C4-2B (cell line): ENCODE measurements around the gene BRPF1.

Experiments used
- ZFX ChIP-seq: fragments of 450-650 bp; IDR thresholded peaks from 2 replicates; pipeline ENCODE4 v1.6.1; 2017
- TF ChIP-seq, protein P1 (sequence below): fragments of 450-650 bp; conservative IDR thresholded peaks from 2 replicates; pipeline ENCODE4 v1.5.1; 2017; ENCODE audit warnings: mild to moderate bottlenecking

DNA sequence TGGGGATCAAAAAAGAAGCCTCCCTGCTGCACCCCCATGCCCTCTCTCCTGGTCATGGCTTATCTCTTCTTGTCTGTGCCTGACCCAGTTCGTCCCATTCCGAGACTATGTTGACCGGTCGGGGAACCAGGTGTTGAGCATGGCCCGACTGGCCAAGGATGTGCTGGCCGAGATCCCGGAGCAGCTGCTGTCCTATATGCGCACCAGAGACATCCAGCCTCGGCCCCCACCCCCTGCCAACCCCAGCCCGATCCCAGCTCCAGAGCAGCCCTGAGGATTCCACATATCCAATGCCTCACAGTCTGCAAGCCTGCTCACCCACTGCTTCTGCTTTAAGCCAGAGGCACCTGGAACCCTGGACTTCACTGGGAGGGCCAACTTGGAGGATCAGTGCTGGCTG lies 2.1 kb upstream of the BRPF1 start:
- TF ChIP-seq, protein P1, sequence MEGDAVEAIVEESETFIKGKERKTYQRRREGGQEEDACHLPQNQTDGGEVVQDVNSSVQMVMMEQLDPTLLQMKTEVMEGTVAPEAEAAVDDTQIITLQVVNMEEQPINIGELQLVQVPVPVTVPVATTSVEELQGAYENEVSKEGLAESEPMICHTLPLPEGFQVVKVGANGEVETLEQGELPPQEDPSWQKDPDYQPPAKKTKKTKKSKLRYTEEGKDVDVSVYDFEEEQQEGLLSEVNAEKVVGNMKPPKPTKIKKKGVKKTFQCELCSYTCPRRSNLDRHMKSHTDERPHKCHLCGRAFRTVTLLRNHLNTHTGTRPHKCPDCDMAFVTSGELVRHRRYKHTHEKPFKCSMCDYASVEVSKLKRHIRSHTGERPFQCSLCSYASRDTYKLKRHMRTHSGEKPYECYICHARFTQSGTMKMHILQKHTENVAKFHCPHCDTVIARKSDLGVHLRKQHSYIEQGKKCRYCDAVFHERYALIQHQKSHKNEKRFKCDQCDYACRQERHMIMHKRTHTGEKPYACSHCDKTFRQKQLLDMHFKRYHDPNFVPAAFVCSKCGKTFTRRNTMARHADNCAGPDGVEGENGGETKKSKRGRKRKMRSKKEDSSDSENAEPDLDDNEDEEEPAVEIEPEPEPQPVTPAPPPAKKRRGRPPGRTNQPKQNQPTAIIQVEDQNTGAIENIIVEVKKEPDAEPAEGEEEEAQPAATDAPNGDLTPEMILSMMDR = no peak
- no peak for TF ChIP-seq ZFX
